GM12874 (cell line): Measurements from ENCODE around the gene SELP.

Experiments
- CTCF ChIP-seq: IDR thresholded peaks from 2 replicates; pipeline ENCODE4 v1.5.1; 2011; ENCODE audit warnings: low read depth, mild to moderate bottlenecking, control low read depth, low read length, moderate library complexity; ENCODE audit not compliant: insufficient read depth

Gene SELP

DNA sequence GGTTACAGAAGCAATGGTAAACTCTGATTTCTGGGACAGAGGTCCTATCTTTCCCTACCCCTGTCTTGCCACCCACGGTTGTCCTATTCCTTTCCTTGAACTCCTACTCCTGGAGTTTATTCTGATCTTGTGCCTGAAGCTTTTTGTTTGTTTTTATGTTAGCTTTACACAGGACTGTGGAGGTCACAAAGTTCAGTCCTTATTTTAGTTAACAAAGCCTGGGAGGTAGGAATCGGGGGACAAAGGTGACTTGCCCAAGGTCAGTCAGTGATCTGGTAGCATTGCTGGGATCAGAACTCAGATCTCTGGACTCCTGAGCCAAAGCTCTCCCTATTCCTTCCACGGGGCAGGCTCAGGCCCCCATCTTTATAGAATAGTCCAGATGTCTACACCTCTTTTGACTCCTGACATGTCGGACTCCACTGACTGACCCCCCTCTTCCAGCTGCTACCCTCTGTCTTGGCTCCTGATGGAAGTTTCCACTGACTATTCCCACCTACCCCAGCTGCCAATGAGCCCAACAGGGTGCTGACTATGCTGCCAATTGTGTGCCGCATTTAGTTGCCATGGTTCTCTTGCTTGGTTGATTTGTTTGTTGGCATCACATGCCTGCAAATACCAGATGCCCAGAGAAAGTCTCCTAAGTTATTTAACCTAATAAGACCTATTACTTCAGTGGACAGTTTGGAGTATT is 53.5 kb downstream of the SELP start:
- TF ChIP-seq CTCF, result no peak

DNA sequence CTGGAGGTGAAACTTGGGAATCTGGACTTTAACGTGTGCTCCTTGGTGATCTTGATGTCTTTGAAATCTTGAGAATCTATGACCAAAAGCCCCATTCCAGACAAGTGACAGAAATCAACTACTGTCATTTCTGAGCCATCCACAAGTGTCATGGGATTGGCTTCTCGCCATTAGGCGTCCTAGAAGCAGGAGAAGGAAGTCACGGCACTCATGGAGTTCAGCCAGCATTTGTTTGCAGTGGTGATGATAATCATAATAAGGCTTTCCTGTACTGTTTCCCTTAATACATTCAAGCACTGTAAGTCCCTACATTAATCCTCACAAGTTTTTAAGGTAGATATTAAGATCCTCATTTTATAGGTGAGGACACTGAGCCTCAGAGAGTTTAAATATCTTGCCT is 55.6 kb downstream of the SELP start:
- no peak for TF ChIP-seq CTCF

- TF ChIP-seq CTCF, result no peak
These were observed 57.7 kb downstream of the SELP start for GRCh38 chr1:169572187-169572586.

DNA sequence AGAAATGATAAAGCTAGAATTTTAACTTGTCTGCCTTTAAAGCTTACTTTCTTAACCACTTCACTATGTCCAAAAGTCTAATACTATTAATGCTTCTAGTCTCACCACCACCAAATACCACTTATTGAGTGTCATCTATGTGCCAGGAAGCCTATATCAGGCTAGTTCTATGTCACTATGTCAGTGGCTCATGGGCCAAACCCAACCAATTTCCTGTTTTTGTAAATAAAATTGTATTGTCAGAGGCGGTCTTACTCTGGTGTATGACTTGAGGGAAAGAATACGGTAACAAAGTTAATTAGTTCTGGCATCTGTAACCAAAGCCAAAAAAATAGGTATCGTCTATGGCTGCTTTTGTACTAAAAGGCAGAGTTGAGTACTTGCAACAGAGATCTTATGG is 58.5 kb downstream of the SELP start:
- TF ChIP-seq CTCF, result no peak

DNA sequence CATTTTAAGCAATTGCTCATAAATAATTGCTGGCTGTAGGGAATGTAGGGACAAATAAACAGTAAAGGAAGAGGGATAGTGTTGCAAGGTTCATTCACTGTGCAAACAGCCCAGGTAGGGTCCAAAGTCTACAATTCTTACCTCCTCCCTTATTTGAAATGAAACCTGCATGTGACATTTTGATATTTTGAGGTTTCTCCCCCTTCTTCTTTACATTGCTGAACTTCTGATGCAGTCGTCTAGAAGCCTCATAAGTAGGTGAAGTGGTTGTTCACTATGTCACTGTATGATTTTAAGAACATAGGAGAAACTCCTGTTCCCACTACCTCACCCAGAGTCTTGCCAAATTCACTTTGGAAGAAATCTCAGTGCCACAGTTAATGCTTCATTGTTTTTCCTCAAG is 59.8 kb downstream of the SELP start:
- no peak for TF ChIP-seq CTCF

- no peak for TF ChIP-seq CTCF
These were observed 61.4 kb downstream of the SELP start for GRCh38 chr1:169568497-169568896.

DNA sequence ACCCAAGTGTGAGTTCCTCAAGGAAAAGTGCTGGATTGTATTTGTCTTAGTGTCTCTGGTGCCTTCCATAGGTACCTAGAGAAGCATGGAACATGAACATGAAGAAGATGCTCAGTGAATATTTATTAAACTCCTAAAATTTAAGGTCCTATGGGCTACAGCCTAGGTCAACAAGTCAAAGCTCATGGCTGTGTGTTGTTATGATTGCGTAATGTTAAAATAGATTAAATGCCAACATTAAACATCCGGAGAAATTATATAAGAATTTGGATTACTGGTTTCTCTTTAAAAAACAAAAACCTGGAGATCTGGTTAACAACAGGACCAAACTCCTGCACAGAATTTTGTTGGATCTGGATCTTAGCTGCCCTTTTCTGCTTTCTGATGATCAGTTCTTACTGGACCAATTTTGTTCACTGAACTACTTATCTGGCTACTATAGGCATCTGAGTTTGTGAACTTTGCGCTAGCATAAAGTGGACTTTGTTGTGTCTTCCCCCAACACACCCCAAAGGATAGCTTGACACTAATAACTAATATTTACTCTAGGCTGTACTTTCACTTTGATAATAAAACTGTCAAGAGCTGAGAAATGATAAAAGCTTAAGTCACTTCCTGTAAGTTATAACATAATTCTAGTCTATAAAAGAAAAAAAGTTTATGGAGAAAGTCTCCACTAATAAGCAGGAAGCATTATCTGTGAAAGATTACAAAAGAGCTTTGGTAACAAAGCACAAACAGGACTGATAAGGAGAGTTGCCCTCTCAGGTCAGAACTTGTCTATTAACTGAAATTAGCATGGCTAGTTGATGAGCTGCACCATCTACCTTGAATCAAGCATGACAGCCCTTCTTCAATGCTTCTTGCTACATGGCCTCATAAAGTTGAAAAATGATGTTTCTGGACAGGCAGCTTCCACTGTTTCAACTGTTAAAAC is 64.3 kb downstream of the SELP start:
- no peak for TF ChIP-seq CTCF
